ENCODE data around the gene SMG1.

Gene SMG1

GRCh38 chr16:18816286-18816685, 109.9 kb downstream of the SMG1 start:
- TF ChIP-seq CTCF (IDR thresholded peaks at IDR 0.05; ENCODE audit: low read depth, low read length, missing control alignments), result no peak
- in situ Hi-C loops (cut with HindIII; ENCODE audit: low sequenced_read_pairs), result no loop called here
- no peak overlapping the region for H3K4me3 ChIP-seq (ENCODE audit: low read depth, low read length)
- no peak for DNase-seq (ENCODE audit: low read depth)

GRCh38 chr16:18811925-18812324, 114.3 kb downstream of the SMG1 start:
- no peak for DNase-seq (ENCODE audit: low read depth)
- in situ Hi-C loops (cut with HindIII; ENCODE audit: low sequenced_read_pairs), result no loop called here
- H3K4me3 ChIP-seq (ENCODE audit: low read depth, low read length), result no peak overlapping the region
- no peak for TF ChIP-seq CTCF (IDR thresholded peaks at IDR 0.05; ENCODE audit: low read depth, low read length, missing control alignments)

GRCh38 chr16:18809165-18809564, 117.0 kb downstream of the SMG1 start:
- no peak overlapping the region for H3K4me3 ChIP-seq (ENCODE audit: low read depth, low read length)
- no peak for DNase-seq (ENCODE audit: low read depth)
- in situ Hi-C loops (cut with HindIII; ENCODE audit: low sequenced_read_pairs), result no loop called here
- no peak for TF ChIP-seq CTCF (IDR thresholded peaks at IDR 0.05; ENCODE audit: low read depth, low read length, missing control alignments)

GRCh38 chr16:18805257-18805773, 120.9 kb downstream of the SMG1 start:
- in situ Hi-C loops (cut with HindIII; ENCODE audit: low sequenced_read_pairs), result no loop called here
- no peak overlapping the region for H3K4me3 ChIP-seq (ENCODE audit: low read depth, low read length)
- TF ChIP-seq CTCF (IDR thresholded peaks at IDR 0.05; ENCODE audit: low read depth, low read length, missing control alignments), result no peak
- no peak for DNase-seq (ENCODE audit: low read depth)

GRCh38 chr16:18804540-18804939, 121.7 kb downstream of the SMG1 start:
- in situ Hi-C loops (cut with HindIII; ENCODE audit: low sequenced_read_pairs), result no loop called here
- no peak for TF ChIP-seq CTCF (IDR thresholded peaks at IDR 0.05; ENCODE audit: low read depth, low read length, missing control alignments)
- DNase-seq (ENCODE audit: low read depth), result no peak
- H3K4me3 ChIP-seq (ENCODE audit: low read depth, low read length), result no peak overlapping the region

GRCh38 chr16:18803569-18804462, 122.4 kb downstream of the SMG1 start:
- no peak for DNase-seq (ENCODE audit: low read depth)
- no peak for TF ChIP-seq CTCF (IDR thresholded peaks at IDR 0.05; ENCODE audit: low read depth, low read length, missing control alignments)
- in situ Hi-C loops (cut with HindIII; ENCODE audit: low sequenced_read_pairs), result no loop called here
- H3K4me3 ChIP-seq (ENCODE audit: low read depth, low read length), result no peak overlapping the region
